Osteoblast (primary cell): ENCODE data around the gene IDS. TPM values are rescaled to one million over a fixed set of nuclear protein-coding genes. Genes with fewer than 3 reads are reported as not detected.

Experiments
- DNase-seq: peaks from one replicate; pipeline ENCODE4 v3.0.0; 2011; ENCODE audit warnings: low spot score, mixed read lengths; ENCODE audit not compliant: insufficient read length; ENCODE audit errors: missing footprints
- H2AFZ ChIP-seq: 2 replicates; pipeline ENCODE4 v1.6.0; 2011; ENCODE audit warnings: mild to moderate bottlenecking, low read length
- H3K27ac ChIP-seq: 2 replicates; pipeline ENCODE4 v1.5.1; 2011; ENCODE audit warnings: mild to moderate bottlenecking, low read depth, low read length, moderate library complexity
- H3K27me3 ChIP-seq: 2 replicates; pipeline ENCODE4 v1.6.0; 2012; ENCODE audit warnings: mild to moderate bottlenecking, control low read depth, inconsistent platforms, low read length, moderate library complexity; ENCODE audit not compliant: insufficient read depth
- H3K36me3 ChIP-seq: 2 replicates; pipeline ENCODE4 v1.5.1; 2011; ENCODE audit warnings: mild to moderate bottlenecking, low read length, control low read depth, moderate library complexity; ENCODE audit not compliant: insufficient read depth
- H3K4me1 ChIP-seq: 2 replicates; pipeline ENCODE4 v1.5.1; 2011; ENCODE audit warnings: mild to moderate bottlenecking, low read length, control low read depth, moderate library complexity; ENCODE audit not compliant: insufficient read depth
- H3K4me2 ChIP-seq: 2 replicates; pipeline ENCODE4 v1.6.0; 2011; ENCODE audit warnings: mild to moderate bottlenecking, low read length; ENCODE audit not compliant: insufficient read depth
- H3K4me3 ChIP-seq: fragments of 200-600 bp; sonication (generic); 3 replicates; pipeline ENCODE4 v1.5.1; 2012; ENCODE audit warnings: mild to moderate bottlenecking, low read length, inconsistent platforms; ENCODE audit not compliant: insufficient read depth
- H3K79me2 ChIP-seq: 2 replicates; pipeline ENCODE4 v1.6.0; 2012; ENCODE audit warnings: mild to moderate bottlenecking, low read length, control low read depth, inconsistent platforms; ENCODE audit not compliant: insufficient read depth
- H3K9me3 ChIP-seq: 2 replicates; pipeline ENCODE4 v1.5.1; 2011; ENCODE audit warnings: low read depth, low read length, control low read depth
- H4K20me1 ChIP-seq: 2 replicates; pipeline ENCODE4 v1.6.0; 2012; ENCODE audit warnings: mild to moderate bottlenecking, low read length, control low read depth; ENCODE audit not compliant: insufficient read depth
- CTCF ChIP-seq: IDR thresholded peaks from 2 replicates; pipeline ENCODE4 v1.5.1; 2011; ENCODE audit warnings: mild to moderate bottlenecking, low read depth, low read length, moderate library complexity; ENCODE audit errors: extremely low read depth
- total RNA-seq: library from RNA; depleted of rRNA; stranded (reverse); fragments of >200 nt; gene quantifications from 2 replicates; pipeline ENCODE4 v1.2.3, GENCODE V29; 2012

IDS gene
- total RNA-seq, 1 donor: 48.9 TPM

GRCh38 chrX:149476513-149476912, 28.6 kb downstream of the IDS start:
- Histone ChIP-seq H3K36me3 (peaks cover 6% of the 10 kb centered on the region), H3K27me3 (no peaks in the 10 kb centered on the region), H3K9me3 (no peaks in the 10 kb centered on the region), H3K4me3 (no peak overlapping the region), H3K27ac (no peak overlapping the region), H2AFZ (no peak overlapping the region), H3K4me1 (no peaks in the 10 kb centered on the region), H4K20me1 (no peaks in the 10 kb centered on the region), H3K79me2 (no peaks in the 10 kb centered on the region), H3K4me2 (no peak overlapping the region)
- no peak for TF ChIP-seq CTCF
- DNase-seq: no peak

- Histone ChIP-seq H3K79me2 (no peaks in the 10 kb centered on the region), H3K4me1 (no peaks in the 10 kb centered on the region), H2AFZ (no peak overlapping the region), H3K4me3 (no peak overlapping the region), H3K9me3 (no peaks in the 10 kb centered on the region), H3K27ac (no peak overlapping the region), H3K36me3 (no peaks in the 10 kb centered on the region), H4K20me1 (no peaks in the 10 kb centered on the region), H3K4me2 (no peak overlapping the region), H3K27me3 (no peaks in the 10 kb centered on the region)
- DNase-seq: no peak
- no peak for TF ChIP-seq CTCF
Observed at GRCh38 chrX:149473966-149474365, 31.1 kb downstream of the IDS start.

GRCh38 chrX:149473092-149473491, 32.0 kb downstream of the IDS start:
- no peaks in the 10 kb centered on the region for H3K9me3 ChIP-seq
- H3K36me3 ChIP-seq: no peaks in the 10 kb centered on the region
- TF ChIP-seq CTCF: no peak
- H3K27ac ChIP-seq: no peak overlapping the region
- H3K4me3 ChIP-seq: no peak overlapping the region
- no peak overlapping the region for H2AFZ ChIP-seq
- H4K20me1 ChIP-seq: no peaks in the 10 kb centered on the region
- no peaks in the 10 kb centered on the region for H3K27me3 ChIP-seq
- no peaks in the 10 kb centered on the region for H3K4me1 ChIP-seq
- no peaks in the 10 kb centered on the region for H3K79me2 ChIP-seq
- H3K4me2 ChIP-seq: no peak overlapping the region
- no peak for DNase-seq

- H3K27ac ChIP-seq: no peak overlapping the region
- DNase-seq: no peak
- H3K4me1 ChIP-seq: no peaks in the 10 kb centered on the region
- TF ChIP-seq CTCF: no peak
- H4K20me1 ChIP-seq: no peaks in the 10 kb centered on the region
- no peaks in the 10 kb centered on the region for H3K79me2 ChIP-seq
- no peak overlapping the region for H2AFZ ChIP-seq
- H3K36me3 ChIP-seq: no peaks in the 10 kb centered on the region
- H3K9me3 ChIP-seq: no peaks in the 10 kb centered on the region
- no peaks in the 10 kb centered on the region for H3K27me3 ChIP-seq
- H3K4me2 ChIP-seq: no peak overlapping the region
- H3K4me3 ChIP-seq: no peak overlapping the region
Observed at GRCh38 chrX:149472625-149473024, 32.5 kb downstream of the IDS start.
